OCI-LY3 (cell line): ENCODE data around the gene VSNL1.

Experiments
- CTCF ChIP-seq: fragments of 200-600, 300-600 bp; sonication (generic); IDR thresholded peaks from 2 replicates; pipeline ENCODE4 v1.5.1; 2014; ENCODE audit warnings: antibody characterized with exemption, low read length, low read depth
- EZH2phosphoT487 ChIP-seq: fragments of 200-600 bp; shearing (Covaris generic); IDR thresholded peaks from 2 replicates; pipeline ENCODE4 v1.6.1; 2018; ENCODE audit warnings: antibody characterized with exemption, mixed run types, low read depth

- TF ChIP-seq CTCF (no peak), EZH2phosphoT487 (no peak)
These were observed 4.1 kb upstream of the VSNL1 start for GRCh38 chr2:17536416-17536815.
